HL-60/S4 (cell line): ENCODE measurements around the gene NHS.

Source experiments
- in situ Hi-C: fragments of 300-500 bp; cut with MboI; formaldehyde crosslinking; loops from 2 replicates; pipeline ENCODE4 v1.14.3; 2022; ENCODE audit warnings: low sequenced_read_pairs

NHS gene

DNA sequence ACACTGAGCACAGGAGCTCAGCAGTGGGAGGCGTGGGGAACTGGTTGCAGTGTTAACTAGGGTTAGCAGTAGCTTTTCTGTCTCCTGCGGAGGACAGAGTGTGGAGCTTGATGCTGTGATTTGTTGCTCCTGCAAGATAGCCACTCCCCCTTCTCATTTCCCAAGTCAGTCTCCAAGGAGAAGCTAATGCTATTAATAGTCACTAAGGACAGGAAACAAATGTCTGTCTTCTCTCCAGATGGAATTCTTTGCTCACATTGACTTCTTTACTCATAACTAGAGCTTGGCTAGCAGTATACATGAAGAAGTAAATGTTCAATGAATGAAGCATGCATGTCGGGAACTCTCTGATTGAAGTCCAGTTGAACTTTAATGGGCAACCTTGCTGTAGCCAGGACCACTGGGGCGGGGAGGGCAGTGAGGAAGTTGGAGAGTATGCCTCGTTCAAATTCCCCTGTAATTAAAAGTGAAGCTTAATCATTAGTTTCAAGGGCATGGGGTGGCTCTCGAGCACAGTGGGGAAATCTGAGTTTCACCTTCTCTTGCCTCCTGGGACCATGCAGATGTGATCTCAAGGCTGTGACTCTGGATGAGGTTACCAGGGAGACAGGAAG, 205.6 kb downstream of the NHS start:
- in situ Hi-C loops = loop anchor here (25.0 kb wide), 1 partner anchor 107 kb away; no protein-coding TSS in a partner anchor

DNA sequence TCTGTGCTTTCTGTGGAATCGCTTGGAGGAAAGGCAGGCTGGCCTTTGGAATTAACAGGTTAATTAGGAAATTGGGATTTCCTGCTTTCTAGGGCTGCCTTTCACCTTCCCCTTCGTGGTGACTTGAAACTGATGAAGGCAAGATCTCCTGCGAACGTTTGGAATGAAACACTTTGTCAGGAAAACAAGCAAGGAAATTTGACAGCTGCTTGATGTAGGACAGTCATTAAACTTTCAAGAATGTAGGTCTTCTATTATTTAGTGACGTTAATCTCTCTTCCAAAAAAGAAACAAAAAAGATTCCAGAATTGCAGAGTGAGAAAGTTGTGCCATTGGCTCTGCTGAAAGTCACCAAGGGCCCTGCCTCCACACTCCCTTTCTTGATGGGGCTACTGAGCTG, 206.6 kb downstream of the NHS start:
- in situ Hi-C loops = loop anchor here (25.0 kb wide), 1 partner anchor 106 kb away; no protein-coding TSS in a partner anchor

DNA sequence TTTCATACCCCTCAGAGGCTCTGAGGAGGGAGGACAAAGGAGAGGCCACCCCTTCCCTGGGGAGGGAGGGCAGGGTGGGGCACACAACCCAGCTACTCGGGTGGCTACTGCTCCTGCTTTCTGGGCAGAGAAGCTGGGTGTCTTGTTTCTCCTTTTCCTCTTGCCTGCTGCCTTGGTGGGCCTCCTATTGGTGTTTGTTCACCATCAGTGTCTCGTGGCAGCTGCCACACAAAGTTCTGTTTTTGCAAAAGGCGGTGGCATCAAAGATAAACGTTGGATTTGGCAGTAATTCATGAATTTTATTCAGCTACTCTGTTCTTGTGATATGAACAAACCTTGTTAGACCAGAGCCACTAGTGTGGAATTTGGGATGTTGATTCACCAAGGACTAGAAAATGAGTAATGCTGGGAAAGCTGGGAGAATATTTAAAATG, 209.3 kb downstream of the NHS start:
- in situ Hi-C loops = loop anchor here (25.0 kb wide), 1 partner anchor 103 kb away; no protein-coding TSS in a partner anchor

DNA sequence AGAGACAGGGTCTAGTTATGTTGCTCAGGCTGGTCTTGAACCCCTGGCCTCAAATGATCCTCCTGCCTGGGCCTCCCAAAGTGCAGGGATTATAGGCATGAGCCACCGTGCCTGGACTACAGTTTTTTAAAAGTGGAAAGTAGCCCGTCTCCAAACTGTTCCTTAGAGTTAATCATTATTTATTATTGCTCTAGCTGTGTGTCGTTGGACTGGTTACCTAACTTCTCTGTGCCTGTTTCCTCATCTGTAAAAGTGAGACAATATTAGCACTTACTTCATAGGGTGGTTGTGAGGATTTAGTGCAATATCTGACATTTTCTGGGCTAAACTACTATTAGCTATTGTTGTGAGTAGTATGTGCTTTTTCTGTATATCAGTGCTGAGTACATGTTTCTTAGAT, 210.0 kb downstream of the NHS start:
- in situ Hi-C loops = loop anchor here (25.0 kb wide), 1 partner anchor 102 kb away; no protein-coding TSS in a partner anchor

DNA sequence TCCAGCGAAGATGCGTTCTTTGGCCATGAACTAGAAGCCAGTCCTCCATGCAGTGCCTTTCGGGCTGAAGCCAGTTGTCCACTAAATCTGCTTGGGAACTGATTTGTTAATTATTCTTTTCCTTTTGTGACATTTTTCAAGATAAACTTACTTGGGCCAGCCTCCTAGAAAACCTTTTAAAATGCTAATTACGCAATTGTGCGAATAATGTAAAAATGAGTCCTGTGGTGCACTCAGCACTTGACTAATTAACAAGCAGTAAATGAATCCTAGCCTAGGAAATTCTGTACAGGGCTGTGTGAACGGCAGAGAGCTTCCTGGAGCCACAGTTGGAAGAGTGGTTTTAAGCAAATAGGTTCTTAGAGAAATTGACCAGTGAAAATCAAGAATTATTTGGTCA, 212.4 kb downstream of the NHS start:
- in situ Hi-C loops = loop anchor here (25.0 kb wide), 1 partner anchor 100 kb away; no protein-coding TSS in a partner anchor

DNA sequence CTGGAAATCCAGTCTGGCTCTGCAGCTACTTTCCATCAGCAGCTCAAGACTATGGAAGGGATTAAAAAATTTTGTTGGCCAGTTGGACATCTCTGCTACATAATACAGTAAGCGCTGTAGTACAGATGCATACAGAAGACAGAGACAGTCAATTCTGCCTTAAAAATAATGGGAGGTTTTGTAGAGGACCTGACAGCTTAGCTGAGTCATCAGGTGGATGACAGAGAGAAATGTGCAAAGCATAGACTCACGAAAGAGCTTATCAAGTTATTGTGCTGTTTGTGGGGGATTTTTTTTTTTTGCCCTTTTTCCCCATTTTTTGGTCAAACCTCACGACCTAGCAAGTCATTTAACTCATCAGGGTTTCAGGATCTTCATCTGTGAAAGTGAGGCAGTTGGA, 213.3 kb downstream of the NHS start:
- in situ Hi-C loops = loop anchor here (25.0 kb wide), 1 partner anchor 99 kb away; no protein-coding TSS in a partner anchor

DNA sequence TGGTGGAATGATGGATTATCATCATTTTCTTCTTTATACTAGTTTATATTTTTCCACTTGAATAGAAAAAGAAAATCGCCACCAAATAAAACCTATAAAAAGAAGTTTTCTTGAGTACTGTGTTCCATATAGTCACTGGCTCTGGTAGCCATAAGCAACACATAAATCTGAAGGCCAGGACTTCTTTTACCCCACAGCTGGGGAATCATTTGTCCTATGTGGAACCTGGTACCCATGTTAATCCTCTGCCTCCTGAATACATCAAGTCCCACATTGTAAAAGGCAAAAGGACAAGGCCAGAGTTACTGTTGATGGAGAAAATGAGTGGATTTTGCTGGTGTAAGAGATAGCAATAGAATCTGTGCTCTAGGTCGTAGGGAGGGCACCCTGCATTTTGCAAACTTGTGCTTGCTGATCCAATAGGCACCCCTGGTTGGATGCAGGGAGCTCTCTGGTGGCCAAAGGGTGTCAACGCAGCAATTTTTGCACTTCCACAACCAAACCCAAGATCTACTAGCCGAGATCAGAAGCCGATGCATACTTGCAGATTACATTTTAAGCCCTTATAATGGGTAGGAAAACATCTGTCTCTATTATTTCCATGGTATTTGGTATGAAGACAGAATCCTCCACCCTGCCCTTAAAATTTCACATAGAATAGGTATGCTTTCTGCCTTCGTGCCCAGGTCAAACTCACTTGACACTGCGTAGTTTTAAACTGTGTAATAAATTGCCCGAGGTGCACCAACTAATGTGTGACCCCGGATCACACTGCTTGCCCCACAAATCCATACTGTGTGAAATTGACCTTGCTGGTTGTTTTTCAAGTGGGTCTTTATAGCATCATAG, 216.1 kb downstream of the NHS start:
- in situ Hi-C loops = loop anchor here (25.0 kb wide), 1 partner anchor 96 kb away; no protein-coding TSS in a partner anchor

DNA sequence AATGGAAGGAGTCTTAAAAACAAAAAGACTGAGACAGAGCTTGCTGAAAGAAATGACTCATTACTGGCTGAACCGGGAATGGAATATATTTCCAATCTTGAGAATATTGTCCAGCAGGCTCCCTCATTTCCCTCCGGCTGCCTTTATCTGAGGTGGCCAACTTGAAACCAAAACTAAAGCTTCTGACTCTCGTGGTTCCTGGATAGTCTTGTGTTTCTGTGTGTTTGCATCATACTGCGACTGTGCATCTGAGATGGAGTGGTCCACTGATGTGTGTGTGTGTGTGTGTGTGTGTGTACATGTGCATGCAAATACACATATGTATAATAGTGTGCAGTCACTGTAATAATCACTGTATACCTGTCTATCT, 216.7 kb downstream of the NHS start:
- in situ Hi-C loops = loop anchor here (25.0 kb wide), 1 partner anchor 96 kb away; no protein-coding TSS in a partner anchor

DNA sequence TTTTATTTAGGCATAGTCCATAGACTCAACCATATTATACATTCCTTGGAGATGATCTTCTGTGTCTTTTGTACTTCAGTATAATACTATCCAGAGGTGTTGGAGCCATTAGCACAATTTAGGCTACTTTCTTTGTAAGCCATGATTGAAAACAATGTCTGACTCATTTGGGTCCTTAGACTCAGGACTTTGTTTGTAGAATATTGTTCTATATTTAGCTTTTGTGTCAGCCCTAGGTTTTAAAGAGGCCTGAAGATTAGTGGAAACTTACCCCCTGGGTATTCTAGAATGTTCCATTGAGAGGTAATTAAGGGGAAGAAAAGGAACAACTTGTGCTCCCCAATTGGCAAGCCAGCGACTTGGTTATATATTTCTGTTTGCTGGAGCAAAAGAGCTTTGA, 217.1 kb downstream of the NHS start:
- in situ Hi-C loops = loop anchor here (25.0 kb wide), 1 partner anchor 95 kb away; no protein-coding TSS in a partner anchor

DNA sequence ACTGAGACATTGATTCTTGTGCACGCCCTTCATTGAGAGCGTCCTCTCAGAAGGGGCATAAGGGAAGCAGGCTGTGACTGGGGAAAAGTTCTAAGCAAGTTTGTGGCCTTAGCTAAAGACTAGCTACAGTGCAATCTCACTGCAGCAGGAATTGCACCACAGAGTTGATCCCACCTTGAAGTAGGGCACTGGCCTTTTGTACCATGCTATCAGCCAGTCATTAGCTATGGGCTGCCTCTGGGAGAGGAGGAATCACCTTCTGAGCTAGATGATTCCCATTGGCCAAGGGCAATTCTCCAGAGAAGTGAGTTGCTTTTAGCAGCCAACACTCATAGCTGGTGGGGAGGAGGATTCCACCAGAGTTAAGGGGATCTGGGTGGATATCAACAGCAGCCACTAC, 219.7 kb downstream of the NHS start:
- in situ Hi-C loops = loop anchor here (25.0 kb wide), 1 partner anchor 93 kb away; no protein-coding TSS in a partner anchor

DNA sequence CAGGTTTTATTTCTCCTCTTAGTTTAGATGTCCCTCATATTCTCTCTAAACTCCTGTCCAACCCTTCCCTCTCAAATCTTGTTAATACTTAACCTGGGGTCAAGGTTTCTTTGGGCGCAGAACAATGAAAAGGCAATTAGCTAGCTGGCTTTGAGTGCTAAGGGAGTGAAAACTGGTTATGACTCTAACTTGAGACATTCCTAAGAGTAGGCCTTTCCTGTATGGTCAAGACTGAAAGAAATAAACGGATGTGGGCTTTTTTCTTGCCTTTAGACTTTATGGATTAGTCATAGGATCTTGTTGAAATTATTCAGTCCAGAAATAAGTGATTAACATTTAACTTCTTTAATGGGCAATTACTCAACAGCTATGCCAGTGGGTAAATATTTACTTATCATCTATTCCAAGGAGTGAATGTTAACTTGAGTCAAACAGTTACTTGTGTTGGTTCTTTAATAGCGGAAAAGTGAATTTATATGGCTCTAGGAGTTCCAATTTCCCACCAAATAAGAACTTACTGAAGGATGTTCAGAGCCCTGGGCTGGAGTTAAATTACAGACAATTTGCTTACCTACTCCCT, 220.5 kb downstream of the NHS start:
- in situ Hi-C loops = loop anchor here (25.0 kb wide), 1 partner anchor 92 kb away; no protein-coding TSS in a partner anchor

DNA sequence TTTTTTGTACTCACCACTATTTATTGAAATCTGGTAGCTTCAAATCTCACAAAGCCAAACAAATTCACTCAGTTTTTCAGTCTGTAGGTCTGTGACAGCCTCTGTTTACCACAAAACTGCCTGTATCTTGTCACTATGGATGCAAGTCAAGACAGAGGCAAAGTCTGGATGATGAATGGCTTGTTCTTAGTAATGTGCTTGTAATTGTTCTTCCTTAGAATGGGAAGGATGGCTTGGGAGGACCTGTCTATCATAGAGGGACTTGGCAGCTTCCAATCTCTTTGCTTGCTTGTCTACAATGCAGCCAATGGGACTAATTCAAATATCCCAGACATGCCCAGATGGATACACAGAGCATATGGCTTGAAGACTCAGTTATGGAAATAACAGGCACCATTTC, 221.1 kb downstream of the NHS start:
- in situ Hi-C loops = loop anchor here (25.0 kb wide), 1 partner anchor 91 kb away; no protein-coding TSS in a partner anchor

DNA sequence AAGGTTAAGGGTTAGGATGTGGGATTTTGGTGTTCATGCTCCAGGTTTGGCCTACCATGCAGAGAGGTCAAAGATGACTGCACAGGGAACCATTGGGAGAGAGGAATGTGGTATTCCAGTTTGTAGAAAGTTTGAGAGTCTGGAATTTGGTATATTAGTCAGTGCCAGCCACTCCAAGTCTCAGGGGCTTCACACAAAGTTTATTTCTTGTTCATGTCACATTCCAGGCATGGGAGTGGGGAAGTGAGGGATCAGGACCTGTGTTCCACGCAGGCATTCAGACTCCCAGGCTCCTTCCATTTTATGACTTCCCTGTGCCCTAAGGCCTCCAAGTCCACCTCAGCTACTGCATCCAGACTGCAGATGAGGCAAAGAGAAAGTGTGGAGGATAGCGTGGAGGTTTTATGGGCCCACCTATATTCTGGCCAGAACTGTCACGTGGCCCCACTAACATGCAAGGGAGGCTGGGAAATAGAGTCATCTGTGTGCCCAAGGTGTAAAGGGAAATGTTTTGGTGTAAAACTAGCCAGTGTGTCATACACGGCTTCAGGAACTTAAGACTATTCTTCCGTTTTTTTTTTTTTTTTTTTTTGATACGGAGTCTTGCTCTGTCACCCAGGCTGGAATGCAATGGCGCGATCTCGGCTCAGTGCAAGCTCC, 221.7 kb downstream of the NHS start:
- in situ Hi-C loops = loop anchor here (25.0 kb wide), 1 partner anchor 91 kb away; no protein-coding TSS in a partner anchor

DNA sequence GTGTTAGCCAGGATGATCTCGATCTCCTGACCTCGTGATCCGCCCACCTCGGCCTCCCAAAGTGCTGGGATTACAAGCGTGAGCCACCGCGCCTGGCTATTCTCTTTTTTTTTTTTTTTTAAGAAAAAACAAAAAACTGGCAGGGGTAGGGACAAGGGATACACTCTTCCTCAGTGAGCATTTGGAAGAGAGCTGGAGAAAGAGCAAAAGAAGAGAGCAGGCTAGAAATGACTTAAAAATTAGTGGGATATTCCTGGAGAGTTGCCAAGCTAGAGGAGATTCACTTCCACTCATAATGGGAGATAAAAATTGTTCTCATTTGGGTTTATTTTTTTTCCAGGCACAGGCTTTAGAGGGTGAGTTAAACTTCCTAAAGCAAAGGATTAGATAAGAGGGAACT, 222.3 kb downstream of the NHS start:
- in situ Hi-C loops = loop anchor here (25.0 kb wide), 1 partner anchor 90 kb away; no protein-coding TSS in a partner anchor

DNA sequence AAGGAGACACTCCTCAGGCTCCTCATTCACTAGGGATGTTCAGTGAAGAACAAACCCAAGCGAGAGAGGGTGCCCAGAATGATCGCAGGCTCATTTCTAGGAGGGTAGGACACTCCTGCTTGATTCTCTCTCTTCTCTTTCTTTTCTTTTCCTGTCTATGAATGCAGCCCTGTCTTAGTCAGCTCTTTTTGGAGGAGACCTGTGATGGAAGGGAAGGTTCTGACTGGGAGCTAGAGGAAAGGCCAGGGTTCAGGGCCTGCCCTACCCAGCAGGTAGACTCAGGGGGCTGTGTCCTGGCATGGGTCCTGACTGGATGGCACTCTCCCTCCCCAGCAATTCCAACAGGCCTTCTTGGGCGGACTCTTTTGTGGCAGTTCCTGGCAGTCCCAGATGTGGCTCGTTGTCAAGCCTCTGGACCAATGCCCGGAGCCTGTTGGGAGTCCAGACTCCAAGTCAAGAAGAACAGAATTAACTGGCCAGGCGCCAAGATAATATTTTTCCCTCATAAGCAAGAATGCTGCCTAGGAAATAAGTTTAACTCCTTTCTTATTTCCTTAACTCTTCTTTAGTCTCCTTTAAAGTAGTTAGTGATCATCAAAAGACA, 222.9 kb downstream of the NHS start:
- in situ Hi-C loops = loop anchor here (25.0 kb wide), 1 partner anchor 89 kb away; no protein-coding TSS in a partner anchor

DNA sequence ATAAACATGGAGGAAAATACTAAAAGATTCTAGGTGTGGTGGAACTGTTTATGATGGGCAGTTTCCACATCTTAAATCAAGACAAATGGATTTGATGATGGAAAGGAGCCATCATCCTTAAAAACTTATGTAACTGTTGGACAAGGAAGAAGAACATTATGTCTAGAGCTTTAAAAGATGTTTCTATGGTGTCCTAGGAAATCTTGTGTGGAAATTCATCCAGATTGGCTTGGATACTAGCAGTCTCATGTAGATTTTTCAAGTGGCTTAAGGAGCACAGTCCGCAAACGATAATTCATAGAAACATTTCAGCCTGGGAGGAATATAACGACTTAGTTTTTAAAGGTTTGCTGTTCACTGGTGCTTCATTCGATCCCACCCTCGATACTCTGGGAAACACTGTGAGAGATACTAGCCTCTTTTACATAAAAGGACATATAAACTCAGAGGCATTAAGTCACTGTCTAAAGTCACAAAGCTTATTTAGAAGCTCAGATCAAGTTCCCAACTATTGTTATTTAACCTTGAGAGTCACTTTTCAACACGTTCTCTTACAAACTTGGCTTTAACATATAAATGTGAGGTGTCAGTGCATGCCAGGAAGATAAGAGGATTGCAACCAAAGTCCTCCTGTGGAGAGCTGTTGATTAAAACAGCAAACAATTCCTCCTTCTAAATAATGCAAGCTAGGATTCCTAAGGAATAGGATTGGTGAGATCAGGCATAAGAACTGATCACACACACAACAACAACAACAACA, 226.6 kb downstream of the NHS start:
- in situ Hi-C loops = no loop called here

DNA sequence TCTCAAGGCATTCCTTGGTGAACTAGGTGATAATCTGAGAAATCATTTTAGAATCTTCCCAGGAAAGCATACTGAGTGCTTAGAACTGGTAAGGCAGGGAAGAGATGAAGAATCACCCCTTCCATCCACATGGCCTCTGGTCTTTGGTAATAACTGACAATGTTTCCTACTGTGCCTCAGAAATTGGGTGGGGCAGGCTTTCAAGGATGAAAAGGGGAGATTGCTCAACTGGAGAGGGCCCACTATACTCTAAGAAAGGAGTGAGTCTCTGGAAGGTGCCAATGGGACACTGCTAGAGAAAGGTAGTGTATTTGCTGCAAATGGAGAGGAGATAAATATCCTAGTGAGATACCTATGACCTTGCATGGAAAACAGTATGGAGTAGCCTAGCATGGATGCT, 227.2 kb downstream of the NHS start:
- in situ Hi-C loops = no loop called here

DNA sequence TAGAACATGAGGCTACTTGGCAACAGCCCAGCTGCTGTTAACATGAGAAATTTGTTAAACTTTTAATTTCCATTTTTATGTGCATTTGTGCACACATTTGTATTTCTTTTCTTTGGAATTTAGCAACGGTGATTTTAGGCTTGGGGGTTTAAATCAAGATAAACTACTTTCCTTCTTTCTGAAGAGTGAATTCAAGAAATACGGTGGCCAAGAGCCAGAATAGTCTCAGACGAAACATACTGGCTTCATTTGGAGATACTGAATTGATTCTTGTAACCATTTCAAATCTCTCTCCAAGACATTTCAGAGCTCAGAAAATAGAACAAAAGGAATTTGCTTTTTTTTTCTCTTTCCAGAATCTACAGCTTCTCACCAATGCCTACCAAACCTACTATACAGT, 228.2 kb downstream of the NHS start:
- in situ Hi-C loops = no loop called here

DNA sequence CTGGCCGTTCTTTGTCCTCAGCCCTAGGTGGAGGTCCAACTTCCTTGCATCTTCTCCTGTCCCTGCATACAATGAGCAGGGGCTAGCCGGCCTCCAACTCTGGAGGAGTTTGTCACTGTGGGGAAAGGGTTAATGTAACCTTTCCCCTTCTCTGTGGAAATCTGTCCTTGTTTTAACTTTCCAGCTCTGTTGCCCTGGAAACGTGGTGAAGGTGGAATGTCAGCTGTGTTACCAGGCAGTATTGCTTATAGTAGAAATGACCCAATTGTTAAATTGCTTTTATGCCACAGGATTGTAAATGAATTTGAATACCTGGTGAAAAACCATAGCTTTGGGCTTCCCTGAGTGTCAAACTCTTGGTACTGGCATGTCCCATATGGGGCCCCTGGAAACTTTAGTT, 230.7 kb downstream of the NHS start:
- in situ Hi-C loops = no loop called here
